Mucosa of descending colon (tissue), 3 donors: ENCODE data around the gene AGAP1. TPM values are rescaled to one million over a fixed set of nuclear protein-coding genes. Genes with fewer than 3 reads are reported as not detected.
"Not testable (repeated sequence)": the region's sequence is repeated elsewhere in the genome, so short reads cannot be mapped to it uniquely, and the experiment has no call there.

ENCODE experiments used
- ATAC-seq: fragments of 200-7000 bp; cut with Tn5 transposase; one replicate; pipeline ENCODE4 v1.9.1; 2020; ENCODE audit warnings: mild to moderate bottlenecking, moderate library complexity
- DNase-seq, 3 donors: peaks; one replicate each; pipeline ENCODE4 v3.0.0-alpha.2; 2020
- H3K36me3 ChIP-seq: fragments of 200-600 bp; one replicate; pipeline ENCODE4 v1.8.0; 2021; ENCODE audit warnings: low read depth, mild to moderate bottlenecking
- H3K4me1 ChIP-seq: fragments of 200-600 bp; one replicate; pipeline ENCODE4 v1.8.0; 2021; ENCODE audit warnings: low read depth, mild to moderate bottlenecking
- H3K4me3 ChIP-seq: fragments of 200-600 bp; one replicate; pipeline ENCODE4 v1.8.0; 2021; ENCODE audit warnings: mild to moderate bottlenecking
- H3K9me3 ChIP-seq: fragments of 200-600 bp; one replicate; pipeline ENCODE4 v1.8.0; 2021; ENCODE audit warnings: mild to moderate bottlenecking
- CTCF ChIP-seq: fragments of 200-600 bp; IDR thresholded peaks from one replicate; pipeline ENCODE4 v1.8.0; 2022; ENCODE audit warnings: antibody characterized with exemption, mild to moderate bottlenecking
- intact Hi-C, 2 donors: fragments of 100-400 bp; cut with DNase I in 1 of 2; cut with micrococcal nuclease in 1 of 2; formaldehyde crosslinking; loops; one replicate each; pipeline versions ENCODE4 v1.11.0 to v1.11.1; 2022; cut with DNase I, micrococcal nuclease
- total RNA-seq, 3 donors: library from RNA; stranded (reverse); fragmentation: NEBNext Ultra II Directional in 2 of 3; extraction: Animal tissue kit (Norgen Biotek cat#: 25700) in 2 of 3; gene quantifications; one replicate each; pipeline versions ENCODE4 v1.2.1 to v1.2.4, GENCODE V29; 2021 to 2023
- donor health status: DM: no; HTN: no; CAD: no; lungs with moderate emphysema.
- donor health status: DM: no; HTN: no; CAD: no.
- donor health status: DM: no; HTN: yes; CAD: no.

AGAP1 gene
- total RNA-seq, 3 donors from 2014 or later = 68.1 to 112 (median 88.9) TPM

DNA sequence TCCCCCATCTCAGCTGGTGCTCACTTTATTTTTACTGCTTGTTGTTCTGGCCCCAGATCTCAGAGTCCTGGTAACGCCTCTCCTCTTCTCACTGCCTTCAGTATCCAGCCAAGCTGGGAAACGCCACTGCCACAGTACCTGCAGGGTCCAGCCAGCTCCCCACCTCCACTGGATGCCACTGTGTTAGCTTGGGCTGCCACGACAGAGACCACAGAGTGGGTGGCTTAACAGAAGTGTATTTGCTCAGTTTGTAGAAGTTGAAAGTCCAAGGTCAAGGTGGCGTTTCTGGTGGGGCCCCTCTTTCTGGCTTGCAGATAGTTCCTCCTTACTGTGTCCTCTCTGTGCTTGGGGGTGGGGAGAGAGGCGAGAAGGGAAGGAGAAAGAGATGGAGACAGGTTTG lies 107.1 kb downstream of the AGAP1 start:
- intact Hi-C loops = loop anchor here in 1 of 2 donors (10.0 kb wide), 1 partner anchor 74 kb away; no protein-coding TSS in a partner anchor
- no peaks in the 10 kb centered on the region for H3K36me3 ChIP-seq
- no peaks in the 10 kb centered on the region for H3K4me1 ChIP-seq
- ATAC-seq (no peak), DNase-seq (no peak)
- no peak overlapping the region for H3K4me3 ChIP-seq
- TF ChIP-seq CTCF = no peak
- no peaks in the 10 kb centered on the region for H3K9me3 ChIP-seq

- Histone ChIP-seq H3K36me3 (no peaks in the 10 kb centered on the region), H3K4me1 (no peaks in the 10 kb centered on the region), H3K9me3 (no peaks in the 10 kb centered on the region), H3K4me3 (no peak overlapping the region)
- TF ChIP-seq CTCF = no peak
- intact Hi-C loops = loop anchor here in 1 of 2 donors (10.0 kb wide), 1 partner anchor 73 kb away; no protein-coding TSS in a partner anchor
- ATAC-seq = no peak
- DNase-seq = no peak
Observed at GRCh38 chr2:235601960-235602704, 108.3 kb downstream of the AGAP1 start.

DNA sequence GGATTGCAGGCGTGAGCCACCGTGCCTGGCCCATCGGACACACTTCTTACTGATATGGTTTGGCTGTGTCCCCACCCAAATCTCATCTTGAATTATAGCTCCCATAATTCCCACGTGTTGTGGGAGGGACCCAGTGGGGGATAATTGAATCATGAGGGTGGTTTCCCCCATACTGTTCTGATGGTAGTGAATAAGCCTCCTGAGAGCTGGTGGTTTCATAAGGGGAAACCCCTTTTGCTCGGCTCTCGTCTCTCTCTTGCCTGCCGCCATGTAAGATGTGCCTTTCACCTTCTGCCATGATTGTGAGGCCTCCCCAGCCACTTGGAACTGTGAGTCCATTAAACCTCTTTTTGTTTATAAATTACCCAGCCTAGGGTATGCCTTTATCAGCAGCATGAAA lies 109.1 kb downstream of the AGAP1 start:
- not testable (repeated sequence) for H3K9me3 ChIP-seq, H3K4me3 ChIP-seq, ATAC-seq, H3K36me3 ChIP-seq, H3K4me1 ChIP-seq, DNase-seq
- intact Hi-C loops = loop anchor here in 1 of 2 donors (10.0 kb wide), 1 partner anchor 72 kb away; no protein-coding TSS in a partner anchor

DNA sequence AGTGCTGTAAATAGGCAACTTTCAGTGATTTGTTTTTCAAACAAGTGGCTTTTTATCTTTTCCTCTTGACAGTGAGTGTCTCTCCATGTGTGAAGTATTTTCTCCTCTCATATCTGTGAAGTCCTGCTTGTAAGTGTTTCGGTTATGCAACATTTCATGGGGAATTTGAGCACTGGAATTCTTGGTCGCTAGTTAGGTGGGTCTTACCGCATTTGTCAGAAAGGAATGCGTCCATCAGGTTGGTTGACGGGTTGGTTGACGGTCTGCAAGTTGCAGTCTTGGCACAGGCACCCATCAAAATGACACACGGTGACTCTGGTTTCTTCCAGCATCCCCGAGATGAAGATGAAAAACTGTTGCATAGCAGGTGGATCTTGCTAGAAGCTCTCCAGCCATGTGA lies 109.8 kb downstream of the AGAP1 start:
- H3K9me3 ChIP-seq = no peaks in the 10 kb centered on the region
- no peaks in the 10 kb centered on the region for H3K36me3 ChIP-seq
- DNase-seq (no peak), ATAC-seq (no peak)
- intact Hi-C loops = loop anchor here in 1 of 2 donors (10.0 kb wide), 1 partner anchor 71 kb away; no protein-coding TSS in a partner anchor
- H3K4me3 ChIP-seq = no peak overlapping the region
- no peaks in the 10 kb centered on the region for H3K4me1 ChIP-seq
- TF ChIP-seq CTCF = no peak

GRCh38 chr2:235605312-235606003 lies 111.6 kb downstream of the AGAP1 start:
- no peaks in the 10 kb centered on the region for H3K4me1 ChIP-seq
- no peak overlapping the region for H3K4me3 ChIP-seq
- no peaks in the 10 kb centered on the region for H3K9me3 ChIP-seq
- ATAC-seq (peak; percentile 71), DNase-seq (peak; percentile 47 to 78 (median 48))
- intact Hi-C loops = loop anchor here in 1 of 2 donors (10.0 kb wide), 1 partner anchor 69 kb away; no protein-coding TSS in a partner anchor
- H3K36me3 ChIP-seq = no peaks in the 10 kb centered on the region
- TF ChIP-seq CTCF = no peak
